Muscle of arm (tissue), 14 donors: Measurements from ENCODE around the gene PI3. TPM values are rescaled to one million over a fixed set of nuclear protein-coding genes. Genes with fewer than 3 reads are reported as not detected.
"Not testable (repeated sequence)": the region's sequence is repeated elsewhere in the genome, so short reads cannot be mapped to it uniquely, and the experiment has no call there.

Experiments used
- DNase-seq: peaks from one replicate; pipeline ENCODE4 v3.0.0-alpha.2; 2013
- long read RNA-seq, 11 donors: transcript quantifications; one replicate each; lab custom pipeline, GENCODE V29; 2026
- polyA plus RNA-seq, 12 donors: library from polyadenylated mRNA; unstranded; fragments of 120-200 nt; gene quantifications; one replicate each; pipeline ENCODE4 v1.2.1, GENCODE V29; 2013; ENCODE audit not compliant: insufficient read length in 12 of 12

PI3 gene, protein sequence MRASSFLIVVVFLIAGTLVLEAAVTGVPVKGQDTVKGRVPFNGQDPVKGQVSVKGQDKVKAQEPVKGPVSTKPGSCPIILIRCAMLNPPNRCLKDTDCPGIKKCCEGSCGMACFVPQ
- polyA plus RNA-seq: under 1 TPM in 2 of 12 donors, not detected in 10; 0.30 to 0.40 TPM
- long read RNA-seq, donor 1, transcript PI3-201 (3 exons, 577 nt): major isoform, 20 of 28 reads
- long read RNA-seq, donor 1, partial matches to known transcripts: 8 of 28 reads
- long read RNA-seq, donor 1, other reads (novel, unspliced or antisense): 0 of 28 reads
- long read RNA-seq, donor 2: 0 reads
- long read RNA-seq, donor 3: 0 reads
- long read RNA-seq, donor 4: 0 reads
- long read RNA-seq, donor 5: 0 reads
- long read RNA-seq, donor 6: 0 reads
- long read RNA-seq, donor 7: 0 reads
- long read RNA-seq, donor 8: 0 reads
- long read RNA-seq, donor 9: 0 reads
- long read RNA-seq, donor 10: 0 reads
- long read RNA-seq, donor 11: 0 reads

DNA sequence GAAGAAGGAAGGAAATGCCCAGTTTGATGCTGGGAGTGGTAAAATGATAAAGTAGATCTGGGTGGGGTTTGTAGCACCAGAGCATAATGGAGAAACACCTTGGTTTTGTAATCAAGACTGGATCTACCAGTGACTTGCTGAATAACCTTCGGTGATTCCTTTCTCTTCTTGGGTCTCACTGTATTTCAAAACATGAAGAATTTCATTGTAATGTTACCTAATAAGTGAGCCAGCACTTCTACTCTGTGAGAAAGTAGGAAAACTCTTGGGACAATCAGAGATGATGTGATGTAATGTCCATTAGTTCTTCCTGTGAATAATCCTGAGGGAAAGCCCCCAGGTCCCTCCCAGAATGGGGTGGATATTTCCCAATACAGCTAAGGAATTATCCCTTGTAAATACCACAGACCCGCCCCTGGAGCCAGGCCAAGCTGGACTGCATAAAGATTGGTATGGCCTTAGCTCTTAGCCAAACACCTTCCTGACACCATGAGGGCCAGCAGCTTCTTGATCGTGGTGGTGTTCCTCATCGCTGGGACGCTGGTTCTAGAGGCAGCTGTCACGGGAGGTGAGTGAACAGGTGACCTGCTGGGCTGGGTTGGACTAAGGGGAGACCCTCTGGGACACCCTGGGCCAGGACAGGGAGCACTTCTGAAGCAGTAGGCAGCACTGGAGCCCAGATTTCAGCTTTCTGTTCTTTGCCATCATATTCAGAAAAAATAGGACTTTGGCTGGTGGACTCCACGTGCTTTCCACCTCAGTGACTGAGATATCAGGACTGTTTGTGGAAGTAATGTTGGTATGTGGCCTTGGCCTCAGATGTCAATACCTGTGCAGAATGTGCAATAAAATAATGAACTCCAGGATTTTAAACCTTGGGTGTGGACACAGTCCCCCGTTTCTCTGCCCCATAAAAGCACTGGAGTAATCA is at the start of gene PI3:
PI3 (plus strand) TSS at position 469 of the 931 bp plus-strand sequence; CDS start at position 490, 21 bp downstream.
- DNase-seq: no peak

DNA sequence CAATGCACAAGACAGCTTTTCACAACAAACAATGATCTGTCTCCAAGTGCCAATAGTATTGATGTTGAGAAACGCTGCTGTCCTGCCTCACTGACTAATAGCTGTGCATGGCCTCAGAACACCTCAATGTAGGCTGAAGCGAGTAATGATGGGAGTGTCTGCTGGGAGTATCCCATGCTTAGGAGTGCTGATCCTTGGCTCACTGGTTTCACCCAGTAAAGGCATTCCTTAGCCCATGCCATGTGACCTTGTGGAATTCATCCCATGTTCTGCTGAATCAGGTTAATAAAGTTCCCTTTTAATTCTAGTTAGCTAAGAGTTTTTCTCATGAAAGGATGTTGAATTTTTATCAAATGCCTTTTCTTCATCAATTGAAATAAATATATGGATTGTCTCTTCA is 46.6 kb upstream of the PI3 start:
- no peak for DNase-seq

DNA sequence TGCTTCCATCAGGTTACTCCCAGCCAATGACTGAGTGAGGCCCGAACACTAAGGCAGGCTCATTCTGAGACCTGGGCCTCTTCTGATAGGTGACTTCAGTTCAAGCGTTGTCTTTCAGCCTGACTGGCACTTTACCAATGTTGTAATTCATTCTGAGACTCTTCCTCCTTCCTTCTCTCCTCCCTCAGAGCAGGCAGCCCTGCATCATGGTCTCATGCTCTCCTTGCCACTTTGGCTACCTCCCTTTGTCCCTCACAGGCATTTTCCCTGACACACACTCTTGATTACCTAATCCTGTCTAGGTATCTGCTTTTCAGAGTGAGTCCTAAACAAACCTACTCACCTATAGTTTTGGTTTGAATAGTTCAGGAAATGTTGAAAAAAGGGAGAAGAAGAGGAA is 37.8 kb upstream of the PI3 start:
- DNase-seq: no peak

- no peak for DNase-seq
Observed at GRCh38 chr20:45138561-45139300, 36.0 kb upstream of the PI3 start.

- not testable (repeated sequence) for DNase-seq
Observed at GRCh38 chr20:45139733-45140375, 34.8 kb upstream of the PI3 start.

- DNase-seq: no peak
Observed at GRCh38 chr20:45140836-45141235, 33.9 kb upstream of the PI3 start.

- DNase-seq: no peak
Observed at GRCh38 chr20:45149062-45149461, 25.6 kb upstream of the PI3 start.

GRCh38 chr20:45152405-45152804 is 22.3 kb upstream of the PI3 start:
- no peak for DNase-seq

GRCh38 chr20:45153147-45153546 is 21.6 kb upstream of the PI3 start:
- no peak for DNase-seq

GRCh38 chr20:45153752-45154151 is 20.9 kb upstream of the PI3 start:
- peak; percentile 7 for DNase-seq

- no peak for DNase-seq
Observed at GRCh38 chr20:45154183-45154582, 20.5 kb upstream of the PI3 start.

DNA sequence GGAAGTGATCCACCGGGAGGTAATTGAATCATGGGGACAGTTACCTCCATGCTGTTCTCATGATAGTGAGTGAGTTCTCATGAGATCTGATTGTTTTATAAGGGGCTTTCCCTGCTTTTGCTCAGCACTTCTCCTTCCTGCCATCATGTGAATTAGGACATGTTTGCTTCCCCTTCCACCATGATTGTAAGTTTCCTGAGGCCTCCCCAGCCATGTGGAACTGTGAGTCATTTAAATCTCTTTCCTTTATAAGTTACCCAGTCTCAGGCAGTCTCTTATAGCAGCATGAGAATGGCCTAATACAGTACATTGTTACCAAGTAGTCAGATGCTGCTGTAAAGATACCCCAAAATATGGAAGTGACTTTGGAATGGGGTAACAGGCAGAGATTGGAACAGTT is 19.9 kb upstream of the PI3 start:
- DNase-seq: not testable (repeated sequence)

DNA sequence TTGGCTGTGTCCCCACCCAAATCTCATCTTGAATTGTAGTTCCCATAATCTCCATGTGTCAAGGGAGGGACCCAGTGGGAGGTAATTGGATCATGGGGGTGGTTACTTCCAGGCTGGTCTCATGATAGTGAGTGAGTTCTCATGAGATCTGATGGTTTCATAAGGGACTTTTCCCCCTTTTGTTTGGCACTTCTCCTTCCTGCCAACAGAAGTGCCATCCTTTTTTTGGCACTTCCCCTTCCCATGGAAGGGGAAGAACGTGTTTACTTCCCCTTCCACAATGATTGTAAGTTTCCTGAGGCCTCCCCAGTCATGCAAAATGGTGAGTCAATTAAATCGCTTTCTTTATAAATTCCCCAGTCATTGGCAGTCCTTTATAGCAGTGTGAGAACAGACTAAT is 18.0 kb upstream of the PI3 start:
- DNase-seq: no peak

GRCh38 chr20:45157962-45158361 is 16.7 kb upstream of the PI3 start:
- DNase-seq: no peak

DNA sequence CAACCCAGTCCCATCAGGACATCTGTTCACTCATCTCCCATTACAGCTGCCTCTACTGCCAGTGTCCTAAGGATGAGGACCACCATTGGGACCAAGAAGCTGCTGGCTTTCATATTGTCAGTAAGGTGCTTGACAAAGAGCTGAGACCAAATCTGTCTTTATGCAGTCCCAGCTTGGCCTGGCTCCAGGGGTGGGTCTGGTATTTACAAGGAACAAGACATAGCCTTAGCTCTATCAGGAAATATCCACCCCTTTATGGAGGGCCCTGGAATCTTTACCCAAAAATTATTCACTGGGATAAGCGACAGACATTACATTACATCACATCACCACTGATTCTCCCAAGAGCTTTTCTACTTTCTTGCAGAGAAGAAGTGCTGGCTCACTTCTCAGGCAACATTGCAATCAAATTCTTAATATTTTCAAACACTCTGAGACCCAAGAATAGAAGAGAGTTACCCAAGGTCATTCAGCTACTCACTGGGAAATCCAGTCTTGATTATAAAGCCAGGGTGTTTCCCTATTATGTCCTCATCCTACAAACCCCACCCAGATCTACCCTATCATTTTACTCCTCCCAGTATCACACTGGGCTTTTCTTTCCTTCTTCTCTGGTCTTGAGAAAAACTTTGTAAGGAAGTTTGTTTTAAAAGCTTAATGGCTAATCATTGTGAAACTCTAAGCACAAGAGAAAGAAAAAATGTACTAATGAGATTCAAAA is 11.5 kb upstream of the PI3 start:
- DNase-seq: no peak

- no peak for DNase-seq
Observed at GRCh38 chr20:45164906-45165305, 9.8 kb upstream of the PI3 start.

DNA sequence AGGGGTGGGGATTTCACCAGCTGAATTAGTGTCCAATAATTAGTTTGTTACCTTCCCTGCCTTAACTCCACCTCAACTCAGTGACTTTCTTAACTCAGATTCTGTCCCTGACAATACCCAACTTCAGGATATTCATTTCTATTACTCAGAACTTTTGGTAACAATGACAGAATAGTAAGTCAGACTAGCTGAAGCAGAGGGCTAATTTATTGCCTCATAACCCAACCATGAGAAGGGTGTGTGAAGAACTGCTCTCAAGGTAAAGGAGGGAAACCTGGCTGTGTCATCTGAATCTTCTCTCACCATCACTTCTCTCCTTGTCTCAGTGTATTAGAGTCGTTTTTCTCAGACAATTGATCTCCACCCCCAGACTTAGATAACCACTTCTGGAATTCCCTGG is 1.2 kb upstream of the PI3 start:
- DNase-seq: no peak

DNA sequence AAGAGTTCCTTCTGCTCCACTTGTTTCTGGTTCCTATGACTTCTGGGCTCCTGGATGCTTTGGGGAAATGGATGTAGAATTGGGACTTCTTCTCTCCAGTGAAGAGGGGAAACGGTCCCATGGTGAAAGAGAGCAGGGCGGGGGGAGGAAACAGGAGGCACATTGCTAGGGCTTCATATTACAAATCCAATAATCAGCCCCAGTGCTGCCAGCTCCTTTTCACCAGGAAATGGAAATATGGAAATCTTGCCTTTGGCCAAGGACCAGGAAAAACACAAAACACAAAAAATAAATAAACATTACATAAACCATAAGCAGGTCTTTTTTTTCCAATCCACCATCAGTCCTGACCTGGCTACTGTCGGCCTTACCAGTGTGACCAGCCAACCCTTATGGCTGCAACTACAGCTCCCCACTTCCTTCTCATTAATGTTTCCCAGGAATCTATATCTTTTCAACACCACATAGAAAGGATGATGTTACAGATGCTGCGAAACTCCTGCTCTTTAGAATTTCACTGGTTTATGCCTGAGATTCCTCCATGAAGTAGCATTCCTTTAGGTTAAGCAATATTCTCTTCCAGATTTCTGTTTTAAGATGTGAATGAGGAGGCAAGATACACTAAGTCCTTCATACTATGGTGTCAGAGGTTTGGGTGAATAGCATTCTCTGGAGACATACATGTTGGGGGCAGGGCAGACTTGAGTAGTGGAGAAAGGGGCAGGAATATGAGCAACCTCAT is 2.0 kb downstream of the PI3 start:
- DNase-seq: no peak

DNA sequence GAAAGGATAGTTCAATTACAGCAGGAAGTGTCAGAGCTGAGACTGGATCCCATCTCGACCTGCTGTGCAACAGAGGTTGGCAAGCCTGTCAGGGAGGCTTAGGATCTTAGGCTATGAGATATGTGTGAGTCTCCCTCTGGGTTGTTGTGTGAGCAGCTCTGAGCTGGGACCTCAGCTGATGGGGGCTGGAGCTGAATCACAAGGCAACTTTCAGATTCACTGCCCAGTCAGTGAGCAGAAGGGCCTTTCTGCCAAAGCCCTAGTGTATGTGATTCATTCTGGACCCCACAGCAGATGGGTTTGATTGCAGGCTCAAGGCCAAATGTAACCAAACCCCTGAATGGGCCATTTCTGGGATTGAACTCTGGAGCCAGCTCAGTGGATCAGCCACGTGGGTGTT is 4.5 kb downstream of the PI3 start:
- DNase-seq: no peak

DNA sequence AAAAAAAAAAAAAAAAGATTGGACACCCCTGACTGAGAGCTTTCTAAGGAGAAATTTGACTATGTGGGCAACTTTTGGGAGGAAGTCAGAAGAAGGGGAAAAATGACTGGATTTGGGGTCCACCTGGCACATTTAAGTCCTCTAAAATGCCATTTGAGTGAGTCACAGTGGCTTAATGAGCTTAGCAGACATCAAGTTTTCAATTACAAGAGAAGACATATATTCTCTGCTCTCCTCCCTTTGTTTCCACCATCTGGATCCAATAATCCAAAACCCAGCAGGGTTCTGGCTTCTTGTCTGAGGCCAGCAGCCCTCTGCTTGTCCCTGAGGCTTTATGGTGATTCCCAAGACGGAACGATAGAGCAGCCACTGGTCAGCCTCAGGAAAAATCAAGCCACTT is 6.9 kb downstream of the PI3 start:
- no peak for DNase-seq
